SW 1271 (cell line): ENCODE measurements around the gene ALPG.
"Not testable (repeated sequence)": the region's sequence is repeated elsewhere in the genome, so short reads cannot be mapped to it uniquely, and the experiment has no call there.

ENCODE experiments used
- DNase-seq, 2 experiments: peaks; one replicate each; lab custom pipeline; 2025; lab: John Stamatoyannopoulos, UW

Gene ALPG

DNA sequence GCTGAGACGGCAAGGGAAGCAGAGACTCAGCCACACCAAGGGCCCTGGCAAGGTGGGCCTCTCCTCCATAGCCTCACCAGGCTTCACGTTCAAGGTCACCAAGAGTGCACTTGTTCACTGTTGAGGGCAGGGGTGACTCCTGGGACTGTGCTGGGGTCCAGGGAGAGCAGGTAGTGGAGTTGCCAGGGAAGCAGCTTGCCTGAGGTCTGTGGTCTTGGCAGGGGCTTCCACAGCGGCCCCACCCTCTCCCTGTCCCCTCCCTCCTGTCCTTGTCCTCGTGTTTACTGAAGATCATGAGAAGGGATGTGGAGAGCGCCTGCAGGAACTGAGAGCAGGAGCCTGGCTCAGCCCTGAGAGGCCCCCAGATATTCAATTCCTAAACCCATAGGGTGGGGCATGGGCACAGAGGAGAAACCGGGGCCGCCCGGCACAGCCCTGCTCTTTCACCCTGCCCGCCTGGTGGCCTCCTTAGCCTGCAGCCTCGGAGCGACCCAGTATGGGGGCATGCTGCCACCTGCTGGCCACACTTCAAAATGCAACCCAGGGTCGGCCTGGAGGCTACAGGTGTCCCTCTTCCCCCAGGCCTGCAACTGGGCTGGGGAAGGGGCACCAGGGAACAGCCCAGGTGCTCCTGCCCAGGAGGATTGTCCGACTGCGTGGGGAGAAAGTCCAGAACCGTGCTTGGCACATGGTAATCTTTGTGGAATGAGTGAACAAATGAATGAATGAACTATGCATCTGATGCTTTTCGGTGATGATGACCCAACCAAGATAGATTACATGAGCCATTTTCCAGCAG, 33.8 kb downstream of the ALPG start:
- DNase-seq = peak; percentile 9 to 51

- DNase-seq = no peak
These were observed 34.6 kb downstream of the ALPG start for GRCh38 chr2:232441147-232441651.

DNA sequence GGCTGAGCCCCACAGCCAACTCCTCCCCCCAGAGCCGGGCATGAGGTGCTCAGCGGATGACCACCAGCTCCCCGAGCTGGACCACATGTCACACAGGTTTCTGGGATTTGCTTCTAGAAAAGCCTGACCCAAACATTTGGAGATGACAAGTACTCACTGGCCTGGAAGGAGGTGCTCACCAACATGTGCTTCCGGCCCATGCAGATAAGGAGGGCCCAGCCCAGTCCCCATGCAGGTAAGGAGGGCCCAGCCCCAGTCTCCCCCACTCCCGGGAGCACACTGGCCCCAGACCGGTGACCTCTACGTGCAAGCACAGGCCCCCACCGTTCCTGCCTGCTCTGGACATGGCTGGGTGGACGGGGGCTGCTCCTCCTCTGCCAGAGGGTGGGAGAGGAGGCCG, 35.3 kb downstream of the ALPG start:
- not testable (repeated sequence) for DNase-seq

DNA sequence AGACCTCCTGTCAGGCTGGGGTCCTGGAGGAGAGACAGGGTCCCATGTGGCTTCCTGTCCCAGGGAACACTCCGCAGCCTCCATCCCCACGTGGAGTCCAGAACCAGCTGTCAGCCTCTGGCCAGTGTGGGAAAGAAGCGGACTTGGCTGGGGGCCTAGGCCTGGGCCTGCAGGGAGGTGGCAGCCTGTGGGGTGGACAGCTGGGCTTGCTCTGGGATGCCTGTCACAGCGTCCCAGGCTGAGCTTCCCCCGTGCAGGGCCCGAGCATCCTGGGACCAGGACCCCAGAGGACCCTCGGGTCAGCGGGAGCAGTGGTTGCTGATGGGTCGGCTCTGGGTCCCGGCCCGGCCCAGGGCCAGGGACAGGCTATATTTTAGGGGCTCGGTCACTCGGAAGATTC, 35.8 kb downstream of the ALPG start:
- DNase-seq = not testable (repeated sequence)

DNA sequence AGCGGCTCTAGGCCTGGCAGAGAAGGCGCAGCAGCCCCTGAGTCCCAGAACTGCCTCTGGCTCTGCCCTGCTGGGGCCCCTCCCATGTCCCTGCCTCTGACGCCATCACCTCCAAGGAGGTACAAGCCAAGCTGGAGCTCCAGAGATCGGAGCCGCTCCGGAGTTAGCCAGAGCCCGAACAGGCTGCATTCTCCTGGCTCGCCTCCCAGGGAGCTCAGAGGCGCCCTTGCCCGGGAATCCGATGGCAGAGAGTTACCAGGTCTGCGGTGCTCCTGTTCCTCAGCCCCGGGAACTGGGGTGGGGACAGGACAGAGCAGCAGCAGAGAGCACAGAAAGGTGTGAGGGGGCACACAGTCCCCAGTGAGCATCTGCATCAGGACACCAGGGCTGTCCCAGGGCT, 36.4 kb downstream of the ALPG start:
- not testable (repeated sequence) for DNase-seq

- DNase-seq = not testable (repeated sequence)
These were observed 37.2 kb downstream of the ALPG start for GRCh38 chr2:232443669-232444408.

DNA sequence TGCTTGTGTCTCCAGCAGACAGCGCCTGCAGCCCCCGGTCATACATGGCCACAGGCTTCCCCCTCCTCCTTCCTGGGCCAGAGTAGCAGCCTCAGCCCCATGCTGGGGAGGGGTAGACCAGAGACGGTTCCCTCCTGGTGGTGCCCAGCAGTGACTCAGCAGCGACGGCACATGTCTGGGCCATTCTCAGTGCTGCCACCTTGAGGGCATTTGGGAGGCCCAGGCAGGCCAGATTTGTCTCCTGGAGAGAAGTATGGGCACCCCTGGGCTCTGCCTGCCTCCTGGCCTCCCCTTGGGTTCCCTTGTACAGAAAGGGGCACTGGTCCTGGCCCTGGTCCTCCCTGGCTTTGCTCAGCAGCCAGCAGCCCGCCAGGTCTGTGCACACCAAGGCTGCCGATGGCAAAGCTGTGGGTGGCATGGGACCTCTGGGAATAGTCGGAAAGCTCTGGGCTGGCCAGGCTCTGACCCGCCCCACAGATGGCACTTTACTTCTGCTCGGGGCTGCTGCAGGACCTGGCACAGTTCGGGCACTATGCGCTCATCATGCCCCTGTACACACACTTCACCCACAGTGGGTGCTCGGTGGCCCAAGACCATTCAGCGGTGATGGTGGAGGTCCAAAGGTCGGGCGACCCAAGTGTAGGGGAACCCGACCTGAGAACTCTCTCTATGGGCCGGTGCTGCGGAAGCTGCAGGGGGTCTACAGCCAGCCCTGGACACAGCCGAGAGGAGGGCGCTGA, 37.9 kb downstream of the ALPG start:
- DNase-seq = peak; percentile 30 to 36

DNA sequence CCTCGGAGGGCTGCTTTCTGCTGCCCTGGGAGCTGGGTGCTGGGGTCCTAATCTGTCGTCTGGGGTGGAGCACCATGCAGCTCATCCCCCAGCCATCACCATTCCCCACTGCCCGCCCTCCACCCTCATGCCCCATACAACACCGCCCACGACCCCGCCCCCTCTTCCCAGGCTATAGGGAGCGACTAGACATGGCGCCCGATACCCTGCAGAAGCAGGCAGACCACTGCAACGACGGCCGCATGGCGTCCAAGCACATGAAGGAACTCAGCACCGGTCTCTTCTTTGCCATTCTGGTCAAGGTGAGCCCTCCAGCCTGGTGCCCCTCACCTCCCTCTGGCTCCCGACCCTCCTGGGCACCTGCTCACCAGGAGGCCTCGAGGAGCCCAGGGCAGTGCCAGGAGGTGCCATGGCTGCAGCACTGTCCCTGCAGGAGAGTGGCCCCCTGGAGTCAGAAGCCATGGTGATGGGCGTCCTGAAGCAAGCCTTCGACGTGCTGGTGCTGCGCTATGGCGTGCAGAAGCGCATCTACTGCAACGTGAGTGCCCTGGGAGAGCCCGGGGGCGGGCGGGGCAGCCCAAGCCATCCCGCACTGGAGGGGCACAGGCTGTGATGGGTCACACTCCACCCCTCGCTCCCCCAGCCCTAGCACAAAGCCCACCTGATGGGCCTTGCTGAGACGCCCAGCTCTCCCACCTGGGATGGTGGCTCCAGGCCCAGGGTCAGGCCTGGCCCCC, 38.7 kb downstream of the ALPG start:
- not testable (repeated sequence) for DNase-seq

GRCh38 chr2:232446266-232446777, 39.7 kb downstream of the ALPG start:
- DNase-seq = not testable (repeated sequence)

DNA sequence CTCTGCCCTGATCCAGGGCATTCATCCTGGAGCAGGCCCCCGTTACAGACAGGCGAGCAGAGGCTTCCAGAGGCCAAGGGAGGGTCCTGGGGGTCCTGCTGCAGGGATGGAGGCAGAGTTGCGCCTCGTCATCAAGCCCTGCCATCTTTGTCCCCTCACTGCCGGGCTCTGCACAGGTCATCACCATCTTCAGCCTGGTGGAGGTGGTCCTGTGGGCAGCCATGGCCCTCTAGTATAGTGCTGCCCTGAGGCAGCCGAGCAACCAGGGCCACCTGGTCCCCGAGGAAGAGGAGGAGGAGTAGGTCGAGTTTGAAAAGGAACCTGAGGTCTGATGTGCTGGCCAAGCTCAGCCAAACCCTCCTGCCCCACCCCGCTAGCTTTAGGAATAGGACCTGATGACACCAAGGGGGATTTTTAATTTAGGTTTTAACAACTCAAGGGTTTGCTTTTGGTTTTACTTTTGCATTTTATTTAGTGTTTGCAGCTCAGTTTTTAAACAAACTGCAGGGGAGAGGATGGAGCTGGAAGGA, 40.5 kb downstream of the ALPG start:
- no peak for DNase-seq

GRCh38 chr2:232447638-232448303, 41.1 kb downstream of the ALPG start:
- no peak for DNase-seq

GRCh38 chr2:232448304-232448690, 41.7 kb downstream of the ALPG start:
- DNase-seq = no peak

DNA sequence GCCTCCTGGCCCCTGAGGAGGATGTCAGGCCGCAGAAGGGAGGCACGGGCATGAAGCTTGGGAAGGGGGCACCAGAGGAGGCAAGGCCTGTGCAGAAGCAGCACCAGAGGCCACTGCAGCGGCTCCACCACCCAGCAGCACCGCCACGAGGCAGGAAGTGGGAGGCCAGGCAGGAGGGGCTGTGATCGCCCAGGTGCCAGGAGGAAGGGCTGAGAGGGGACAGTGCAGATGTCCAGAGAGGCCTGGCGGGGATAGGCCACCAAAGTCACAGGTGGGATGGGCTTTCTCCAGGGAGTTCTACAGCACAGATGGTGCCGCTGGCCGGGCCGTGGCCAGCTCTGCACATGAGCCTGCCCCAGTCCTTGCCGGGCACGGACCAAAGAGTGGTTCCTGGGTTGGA, 43.3 kb downstream of the ALPG start:
- DNase-seq = no peak

DNA sequence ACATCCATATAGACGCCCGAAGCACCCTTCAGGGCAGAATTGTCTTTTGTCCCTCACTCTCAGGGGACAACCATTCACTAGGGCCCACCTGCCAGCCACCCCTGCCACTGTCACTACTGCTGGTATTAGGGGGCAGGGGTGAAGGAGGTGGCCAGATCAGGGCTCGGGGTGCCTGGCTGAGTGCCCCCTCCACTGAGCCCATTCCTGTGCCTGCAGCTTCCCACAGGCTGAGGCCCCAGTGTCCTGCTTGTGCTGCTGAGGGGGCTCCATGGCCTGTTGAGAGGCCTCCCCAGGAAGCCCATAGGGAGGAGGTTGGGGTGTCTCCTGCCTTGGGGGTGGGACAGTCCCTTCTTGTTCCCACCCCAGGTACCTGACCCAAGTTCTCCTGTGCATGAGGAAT, 45.0 kb downstream of the ALPG start:
- not testable (repeated sequence) for DNase-seq

DNA sequence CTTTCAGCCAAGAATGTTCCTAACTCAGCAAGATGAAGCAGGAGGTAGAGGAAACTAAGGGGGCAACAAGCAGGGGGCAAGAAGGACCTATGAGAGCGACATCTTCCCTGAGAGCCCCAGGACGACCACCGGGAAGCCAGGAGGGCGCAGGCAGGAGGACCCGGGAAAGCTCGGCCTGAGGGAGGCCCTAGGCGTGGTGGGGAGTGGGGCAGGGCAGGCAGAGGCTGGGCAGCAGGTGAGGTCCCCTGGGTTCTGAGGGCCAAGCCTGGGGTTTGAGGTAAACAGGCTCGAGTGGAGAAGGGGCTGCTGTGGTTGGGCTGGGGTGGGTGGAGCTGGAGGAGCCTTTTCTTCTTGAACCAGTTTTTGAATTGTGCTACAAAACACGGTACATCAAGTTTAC, 48.0 kb downstream of the ALPG start:
- no peak for DNase-seq

DNA sequence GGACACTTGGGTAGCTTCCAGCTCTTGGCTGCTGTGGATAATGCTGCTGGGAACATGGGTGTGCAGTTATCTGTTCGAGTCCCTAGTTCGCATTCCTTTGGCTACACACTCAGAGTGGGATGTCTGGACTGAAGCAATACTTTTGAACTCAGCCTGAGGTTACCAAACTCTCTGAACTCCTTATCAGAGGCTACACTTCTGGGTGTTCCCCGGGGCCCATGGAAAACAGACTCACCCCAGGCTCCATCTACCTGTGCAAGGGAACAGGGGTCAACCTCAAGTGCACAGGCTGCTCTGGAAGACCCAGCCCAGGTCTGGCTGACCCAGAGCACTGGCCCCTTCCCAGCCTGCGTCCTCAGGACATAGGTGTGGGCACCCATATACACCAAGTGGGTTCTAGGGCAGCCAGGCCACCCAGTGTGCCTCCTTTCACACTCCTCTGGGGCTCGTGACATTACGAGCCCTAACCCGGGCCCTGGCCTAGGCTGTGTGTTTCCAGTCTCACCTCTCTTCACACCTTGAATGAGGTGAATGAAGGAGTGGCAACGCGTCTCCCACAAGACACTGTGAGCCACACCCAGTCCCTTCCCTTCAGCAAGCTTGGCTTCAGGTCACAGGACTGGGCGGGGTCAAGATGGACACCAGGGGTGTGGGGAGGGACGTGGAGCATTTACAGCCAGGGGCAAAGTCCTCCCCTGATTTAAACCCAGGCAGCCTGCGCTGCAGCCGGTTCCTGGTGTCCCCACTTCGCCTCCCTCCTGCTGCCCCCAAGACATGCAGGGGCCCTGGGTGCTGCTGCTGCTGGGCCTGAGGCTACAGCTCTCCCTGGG, 49.0 kb downstream of the ALPG start, which contains the start of gene ALPI:
Gene ALPI, plus strand, starts transcription at position 728 of the 830 bp plus-strand sequence. Its CDS starts 47 bp downstream, at position 775.
- DNase-seq = no peak

DNA sequence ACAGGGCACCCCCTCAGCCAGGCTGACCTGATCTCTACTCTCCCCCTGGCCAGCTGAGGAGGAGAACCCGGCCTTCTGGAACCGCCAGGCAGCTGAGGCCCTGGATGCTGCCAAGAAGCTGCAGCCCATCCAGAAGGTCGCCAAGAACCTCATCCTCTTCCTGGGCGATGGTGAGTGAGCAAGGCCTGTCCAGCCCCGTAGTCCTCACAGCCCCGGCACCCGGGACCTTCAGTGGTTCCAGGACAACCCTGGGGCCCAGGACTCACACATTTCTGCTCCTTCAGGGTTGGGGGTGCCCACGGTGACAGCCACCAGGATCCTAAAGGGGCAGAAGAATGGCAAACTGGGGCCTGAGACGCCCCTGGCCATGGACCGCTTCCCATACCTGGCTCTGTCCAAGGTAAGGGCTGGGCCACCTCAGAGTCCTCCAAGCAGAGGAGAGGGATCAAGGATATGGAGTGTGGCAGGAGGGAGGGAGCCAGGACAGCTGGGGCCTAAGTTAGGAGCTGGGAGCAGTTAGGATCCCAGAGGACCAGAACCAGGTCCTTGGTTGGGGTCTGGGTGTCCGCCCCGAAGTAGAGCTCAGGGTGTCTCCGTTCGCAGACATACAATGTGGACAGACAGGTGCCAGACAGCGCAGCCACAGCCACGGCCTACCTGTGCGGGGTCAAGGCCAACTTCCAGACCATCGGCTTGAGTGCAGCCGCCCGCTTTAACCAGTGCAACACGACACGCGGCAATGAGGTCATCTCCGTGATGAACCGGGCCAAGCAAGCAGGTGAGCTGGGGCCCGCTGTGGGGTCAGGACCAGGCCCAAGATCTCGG, 49.9 kb downstream of the ALPG start:
- no peak for DNase-seq

DNA sequence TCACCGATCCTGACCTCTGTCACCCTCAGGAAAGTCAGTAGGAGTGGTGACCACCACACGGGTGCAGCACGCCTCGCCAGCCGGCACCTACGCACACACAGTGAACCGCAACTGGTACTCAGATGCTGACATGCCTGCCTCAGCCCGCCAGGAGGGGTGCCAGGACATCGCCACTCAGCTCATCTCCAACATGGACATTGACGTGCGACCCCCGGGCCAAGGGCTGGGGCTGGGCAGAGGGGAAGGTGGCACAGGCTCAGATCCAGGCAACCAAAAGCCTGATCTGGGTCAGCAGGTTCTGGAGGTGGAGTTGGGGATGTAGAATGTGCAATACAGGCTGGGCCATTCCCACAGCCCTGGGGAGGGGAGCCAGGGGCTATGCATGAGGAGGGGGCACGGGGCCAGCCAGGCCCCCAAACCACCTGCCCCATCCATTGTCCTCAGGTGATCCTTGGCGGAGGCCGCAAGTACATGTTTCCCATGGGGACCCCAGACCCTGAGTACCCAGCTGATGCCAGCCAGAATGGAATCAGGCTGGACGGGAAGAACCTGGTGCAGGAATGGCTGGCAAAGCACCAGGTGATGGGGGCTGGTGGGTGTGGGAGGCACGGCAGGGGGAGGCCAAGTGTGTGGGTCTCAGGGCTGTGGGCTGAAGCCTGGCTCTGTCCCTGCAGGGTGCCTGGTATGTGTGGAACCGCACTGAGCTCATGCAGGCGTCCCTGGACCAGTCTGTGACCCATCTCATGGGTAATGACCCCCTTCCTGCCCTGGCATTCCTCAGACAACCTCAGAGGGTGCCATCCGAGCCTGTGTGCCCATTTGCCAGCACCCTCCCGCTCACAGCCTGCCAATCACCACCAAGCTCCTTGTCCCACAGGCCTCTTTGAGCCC, 50.7 kb downstream of the ALPG start:
- no peak for DNase-seq
